HG02763 (cell line): ENCODE results near the gene FTO.
A peak's percentile ranks its signal among the peaks of the same experiment; 100 is the strongest.

ENCODE experiments used
- ATAC-seq: cut with Tn5 transposase; IDR thresholded peaks from one replicate; pipeline ENCODE4 v1.9.1; 2021; ENCODE audit warnings: mild to moderate bottlenecking, moderate library complexity; ENCODE audit not compliant: unreplicated experiment

Gene FTO

DNA sequence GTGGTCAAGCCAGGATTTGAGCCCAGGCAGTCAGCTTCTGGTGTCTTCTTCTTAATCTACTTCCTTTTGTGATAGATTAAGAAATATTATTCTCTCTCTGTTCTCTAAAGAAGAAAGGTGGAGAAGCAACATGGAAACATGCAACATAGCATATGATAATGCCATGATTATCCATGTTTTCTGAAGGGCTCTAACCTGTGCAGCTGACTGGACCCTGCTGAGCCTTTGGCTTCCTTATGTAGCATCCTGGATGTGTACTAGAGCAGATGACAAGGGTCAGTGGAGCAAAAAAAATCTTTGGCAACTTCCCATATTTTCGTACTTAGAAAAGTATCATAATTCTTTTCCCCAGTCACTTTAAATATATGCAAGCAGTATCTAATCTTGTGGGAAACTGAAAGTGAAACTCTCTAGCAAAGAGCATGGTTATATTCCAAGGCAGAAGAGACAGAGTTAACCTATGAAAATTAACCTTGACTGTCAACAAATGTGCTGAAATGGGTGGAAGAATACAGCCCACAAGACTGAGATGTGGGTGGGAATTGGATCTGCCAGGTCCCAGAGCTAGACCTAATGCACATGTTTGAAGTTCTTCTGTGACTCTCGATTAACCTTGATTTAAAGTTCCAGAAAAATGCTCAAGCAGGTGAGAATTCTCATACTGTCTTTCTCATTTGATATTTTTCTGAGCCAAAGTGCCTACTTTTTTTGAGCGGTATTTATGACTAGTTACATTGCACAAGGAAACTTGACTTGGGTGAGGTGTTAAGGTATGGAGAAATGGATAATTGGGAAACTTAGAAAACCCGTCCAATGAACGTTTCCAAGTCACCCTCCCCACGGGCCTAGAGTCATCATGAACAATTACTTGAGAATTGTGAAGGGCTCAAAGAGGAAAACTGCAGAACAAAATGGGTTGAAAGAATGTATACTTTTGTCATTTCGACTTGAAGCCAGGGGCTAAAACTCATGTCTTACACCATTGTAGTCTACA is 248.6 kb downstream of the FTO start:
- peak; percentile 58 for ATAC-seq

DNA sequence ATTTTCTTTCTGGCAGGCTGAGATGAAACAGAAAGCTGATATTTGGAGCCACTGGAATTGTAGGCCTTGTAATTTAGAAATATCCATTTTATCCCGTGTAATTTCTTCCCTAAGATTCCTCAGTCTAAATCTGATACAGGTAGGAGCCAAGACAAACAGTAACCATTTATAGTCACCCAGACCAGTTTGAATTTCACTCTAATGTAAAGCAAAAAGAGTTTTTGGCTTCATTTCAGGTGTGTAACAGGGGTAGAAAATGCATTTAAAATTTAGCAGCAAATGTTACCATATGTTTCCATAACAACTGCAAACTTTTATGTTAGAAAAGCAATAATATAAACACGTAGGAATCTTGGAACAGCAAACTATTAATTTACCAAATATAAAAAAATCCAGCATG is 249.4 kb downstream of the FTO start:
- ATAC-seq: no peak

DNA sequence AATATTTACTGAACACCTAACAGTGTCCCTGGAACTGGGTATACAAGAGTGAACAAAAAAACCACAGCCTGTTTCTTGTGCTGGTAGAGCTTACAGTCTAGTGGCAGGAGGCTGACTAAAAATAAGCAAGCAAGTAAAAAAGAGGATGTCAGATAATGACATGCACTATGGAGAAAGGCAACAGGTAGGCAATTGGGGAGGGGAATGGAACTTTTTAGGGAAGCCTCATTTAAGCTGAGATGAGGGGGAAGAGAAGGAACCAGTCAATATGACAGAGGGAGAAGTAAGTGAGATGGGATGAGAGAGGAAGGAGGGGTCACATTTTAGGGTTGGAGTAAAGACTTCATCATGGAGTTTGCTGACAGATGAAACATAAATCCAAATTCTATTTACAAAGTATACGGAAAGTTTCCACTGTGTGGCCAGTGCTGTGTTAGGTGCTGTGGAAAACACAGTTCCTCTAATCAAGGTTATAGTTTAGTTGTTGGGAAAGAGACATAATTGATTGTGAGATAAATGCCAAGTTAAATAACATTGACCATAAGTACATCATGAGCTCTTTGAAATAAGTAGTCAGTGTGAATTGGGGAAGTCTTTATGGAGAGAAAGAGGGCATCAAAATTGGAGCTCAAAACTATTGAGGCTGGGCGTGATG is 251.4 kb downstream of the FTO start:
- ATAC-seq: no peak

DNA sequence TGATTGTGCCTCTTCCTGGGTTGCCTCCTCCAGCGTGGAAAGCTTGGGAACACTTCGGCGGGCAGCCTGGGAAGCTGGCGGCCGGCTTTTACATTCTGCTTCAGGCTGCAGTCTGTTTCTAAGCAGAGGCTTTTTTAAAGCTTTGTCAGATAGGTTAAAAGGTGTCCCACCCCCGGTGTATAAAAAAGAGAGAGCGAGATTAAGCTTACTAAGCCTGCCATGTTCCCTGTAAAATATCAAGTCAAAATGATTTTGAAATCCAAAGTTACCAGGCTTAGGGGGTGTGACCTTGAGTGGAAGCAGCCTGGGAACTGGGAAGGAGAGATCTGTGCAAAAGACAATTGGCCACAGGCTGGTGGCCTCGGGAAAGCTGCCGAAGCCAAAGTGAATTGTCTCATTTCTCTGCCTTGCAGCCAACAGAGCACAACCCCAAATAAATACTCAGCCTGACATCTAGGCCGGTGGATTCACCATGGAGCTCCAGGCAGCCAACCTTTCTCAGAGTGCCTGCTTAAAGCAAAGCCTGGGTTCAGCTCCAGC is 254.5 kb downstream of the FTO start:
- ATAC-seq: no peak

DNA sequence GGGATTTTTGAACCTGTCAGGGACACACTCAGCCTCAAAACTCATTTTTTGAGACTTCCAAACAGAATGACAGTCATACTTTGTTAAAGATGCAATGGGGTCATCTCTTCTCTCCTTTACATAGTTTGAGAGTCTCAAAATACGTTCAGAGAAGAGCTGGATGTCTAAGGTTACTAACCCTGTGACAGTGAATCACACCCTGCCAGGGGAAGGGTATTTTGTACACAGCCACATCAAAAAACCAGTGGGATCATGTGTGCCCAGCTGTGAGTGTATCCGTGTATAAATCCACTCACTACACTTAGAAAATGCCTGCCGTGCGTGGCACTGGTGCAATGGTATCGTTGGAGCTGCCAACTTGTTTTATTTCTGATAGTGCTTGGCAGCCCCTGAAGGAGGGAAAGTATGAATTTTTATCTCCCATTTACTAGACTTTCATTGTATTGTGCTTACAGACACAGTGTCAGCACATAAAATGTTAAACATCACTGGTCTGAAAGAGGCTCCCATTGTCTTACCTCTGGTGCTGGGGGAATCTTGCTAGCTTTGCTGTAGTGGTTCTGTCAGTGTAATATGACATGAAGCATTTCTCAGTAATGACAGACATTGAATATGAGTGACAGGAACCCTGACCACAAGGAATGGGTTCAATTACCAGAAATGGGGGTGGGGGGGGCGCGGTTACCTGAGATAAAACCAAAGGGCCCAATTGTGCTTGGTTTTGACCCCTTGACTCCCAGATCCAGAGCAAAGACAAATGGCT is 256.3 kb downstream of the FTO start:
- no peak for ATAC-seq

DNA sequence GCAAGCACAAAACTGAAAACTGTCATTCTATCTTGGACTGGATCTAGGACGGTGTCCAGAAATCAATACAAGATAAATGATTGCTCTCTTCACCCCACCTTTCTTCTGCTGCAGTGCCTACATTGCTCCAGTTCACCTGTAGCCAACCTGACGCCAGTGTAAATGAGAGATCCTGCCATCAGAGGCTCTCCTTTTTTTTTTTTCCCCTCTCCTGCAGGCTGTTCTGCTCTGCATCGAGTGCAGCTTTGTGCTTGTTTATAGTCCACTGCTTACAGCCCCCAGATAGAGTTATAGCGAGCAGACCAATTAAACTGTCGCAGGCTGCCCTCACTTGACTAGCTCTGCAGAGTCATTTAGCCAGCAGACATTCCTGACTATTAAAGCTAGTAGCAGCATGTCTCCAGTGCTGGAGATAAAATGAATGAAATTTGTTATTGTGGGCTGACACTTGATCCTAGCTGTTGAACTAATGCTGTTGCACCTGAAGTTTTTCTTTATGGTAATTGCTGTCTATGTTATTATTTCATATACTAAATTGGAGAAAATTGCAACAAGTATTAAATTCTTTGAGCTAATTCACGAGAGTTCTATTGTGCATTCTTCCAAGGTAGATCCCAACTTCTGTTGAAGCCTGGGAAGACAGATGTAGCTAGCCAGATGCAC is 257.1 kb downstream of the FTO start:
- no peak for ATAC-seq

DNA sequence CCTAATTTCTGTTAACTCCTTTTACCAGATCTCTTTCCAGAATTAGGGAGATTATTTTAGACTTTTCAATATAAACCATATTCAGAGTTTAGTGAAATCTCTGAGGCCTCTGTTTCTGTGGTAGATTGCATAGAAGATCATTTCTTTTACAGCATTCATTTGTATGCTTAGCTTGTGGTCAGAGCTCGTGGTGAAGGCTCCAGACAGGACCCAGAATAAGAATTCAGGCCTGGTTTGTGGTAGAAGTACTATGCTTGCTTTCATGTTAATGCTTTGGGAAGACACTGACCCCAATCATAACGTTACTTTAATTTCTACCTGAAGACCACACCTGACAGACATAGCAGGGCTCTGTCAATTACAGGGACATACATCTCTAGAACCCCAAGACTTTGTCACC is 258.1 kb downstream of the FTO start:
- no peak for ATAC-seq

DNA sequence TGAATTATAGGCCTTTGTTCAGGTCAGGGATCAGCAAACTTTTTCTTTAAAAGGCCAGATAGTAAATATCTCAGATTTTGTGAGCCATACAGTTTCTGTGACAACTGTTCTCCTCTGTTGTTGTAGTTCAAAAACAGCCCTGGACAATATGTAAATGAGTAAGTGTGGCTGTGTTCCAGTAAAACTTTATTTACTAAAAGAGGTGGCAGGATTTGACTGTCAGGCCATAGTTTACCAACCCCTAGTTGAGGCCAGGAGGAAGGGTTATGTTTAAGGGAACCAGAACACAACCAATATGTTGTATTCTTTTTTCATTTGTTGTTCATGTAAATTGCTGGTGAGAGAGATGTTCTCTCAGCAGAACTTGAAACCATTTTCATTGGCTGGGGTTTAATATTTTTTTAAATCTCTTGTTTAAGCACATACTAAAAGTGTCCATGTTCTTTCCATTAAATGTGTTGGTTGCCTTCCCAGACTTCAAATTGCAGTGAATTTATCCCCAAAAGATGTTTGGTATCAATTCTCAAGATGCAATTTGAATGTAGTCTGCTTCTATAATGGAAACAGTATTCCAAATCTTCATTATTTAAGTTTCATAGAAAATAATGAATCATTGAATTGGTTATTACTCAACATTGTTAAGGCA is 260.3 kb downstream of the FTO start:
- ATAC-seq: no peak

DNA sequence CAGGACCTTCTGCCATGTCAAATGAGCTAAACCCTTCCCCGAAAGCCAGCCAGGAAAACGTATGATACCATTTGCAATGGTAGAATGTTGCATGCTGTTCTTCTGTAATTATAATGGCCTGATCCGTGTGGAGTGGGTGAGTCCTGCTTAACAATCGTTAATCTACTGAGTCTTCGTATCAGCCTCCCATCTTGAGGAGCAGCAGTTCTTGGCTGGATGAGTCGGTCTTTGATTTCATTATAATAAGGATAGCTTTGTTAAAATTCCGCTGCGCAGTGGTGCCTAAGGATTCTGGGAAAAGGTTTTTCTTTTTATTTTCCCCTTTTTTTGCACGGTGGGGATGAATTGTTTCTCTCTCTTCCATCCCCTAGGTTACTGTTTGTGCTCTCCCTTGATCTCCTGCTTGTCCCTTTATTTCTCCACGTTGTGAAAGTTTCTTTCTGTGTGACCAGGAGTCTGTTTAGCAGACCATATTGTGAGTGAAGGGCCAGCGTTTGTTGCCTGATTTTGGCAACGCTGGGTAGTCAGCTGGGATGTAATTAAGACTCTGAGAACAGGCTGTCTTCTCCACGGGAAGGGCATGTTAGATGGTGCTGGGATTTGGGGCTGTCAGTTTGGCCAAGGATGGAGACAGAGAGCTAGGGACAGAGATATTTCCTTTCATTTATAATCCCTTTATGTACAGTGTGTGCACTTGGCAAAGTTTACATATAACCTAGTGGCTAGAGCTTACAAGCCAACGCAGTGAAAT is 263.0 kb downstream of the FTO start:
- no peak for ATAC-seq

DNA sequence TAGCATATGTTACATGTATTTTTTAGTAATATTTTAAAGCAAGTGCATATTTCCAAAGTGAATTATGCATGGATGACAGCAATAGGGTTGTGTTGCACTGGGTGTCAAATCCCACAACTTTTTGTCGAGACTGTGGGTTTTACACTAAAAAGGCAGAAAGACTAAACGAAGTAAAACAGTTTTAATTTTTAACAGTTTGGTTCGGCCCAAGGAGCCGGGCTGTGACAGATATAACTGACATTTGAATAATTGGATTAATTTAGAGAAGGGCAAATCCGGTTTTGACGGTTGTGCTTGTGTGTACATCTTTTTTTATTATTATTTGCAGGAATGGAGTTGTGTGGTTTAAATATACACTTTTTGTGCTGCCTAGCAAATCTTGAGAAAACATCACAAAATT is 263.6 kb downstream of the FTO start:
- ATAC-seq: no peak

DNA sequence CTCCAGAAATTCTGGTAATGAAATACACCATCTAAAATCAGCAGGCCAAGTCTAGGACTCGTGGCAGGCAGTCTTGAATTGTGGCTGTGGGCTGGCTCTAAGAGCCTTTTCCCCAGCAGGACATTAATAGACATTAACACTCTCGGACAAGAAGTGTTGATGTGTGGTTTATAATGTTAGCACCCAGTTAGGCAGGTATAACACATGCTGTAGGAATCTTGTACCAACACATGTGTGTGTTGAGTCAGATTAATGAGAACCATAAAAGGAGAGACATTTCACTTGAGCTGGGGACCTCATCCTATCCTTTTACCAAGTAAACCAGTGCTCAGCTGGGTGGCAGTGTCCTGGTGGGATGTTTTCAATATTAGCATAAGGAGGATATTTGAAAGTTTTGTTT is 264.5 kb downstream of the FTO start:
- no peak for ATAC-seq

DNA sequence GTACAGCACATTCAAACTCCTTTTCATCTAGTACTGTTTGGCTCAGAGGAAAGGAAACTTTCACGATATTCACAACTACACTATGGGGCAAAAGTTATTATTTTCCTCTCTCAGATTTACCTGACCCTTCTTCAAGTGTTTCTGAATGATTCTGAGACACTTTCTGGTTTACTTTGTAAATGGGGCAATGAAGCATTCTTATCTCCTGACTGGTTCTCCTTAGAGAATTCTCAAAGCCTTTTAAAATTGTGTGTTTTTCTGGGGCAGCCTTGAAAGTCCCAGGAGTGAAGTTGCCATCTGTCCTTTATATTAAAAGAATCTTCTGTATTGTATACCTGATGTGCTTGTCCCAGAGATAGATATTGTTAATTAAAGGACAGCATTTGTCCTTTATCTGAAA is 264.9 kb downstream of the FTO start:
- ATAC-seq: no peak

DNA sequence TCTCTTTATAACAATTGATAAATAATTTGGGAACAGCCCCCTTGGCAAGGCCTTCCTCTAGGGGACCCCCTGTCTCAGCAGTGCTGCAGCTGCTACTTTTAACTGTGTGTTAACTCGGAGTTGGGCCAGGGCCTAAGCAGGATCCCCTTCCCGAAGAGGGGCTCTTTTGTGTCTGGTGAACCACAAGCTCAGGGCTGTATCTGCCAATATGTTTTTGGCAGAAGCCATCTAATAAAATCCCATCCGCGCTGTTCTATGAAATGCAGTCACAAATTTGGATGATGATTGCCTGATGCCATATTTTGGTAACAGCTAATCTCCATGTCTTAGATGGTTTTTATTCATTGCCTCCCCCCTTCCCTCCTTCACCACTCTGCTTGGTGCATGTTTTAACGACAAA is 267.7 kb downstream of the FTO start:
- ATAC-seq: no peak

DNA sequence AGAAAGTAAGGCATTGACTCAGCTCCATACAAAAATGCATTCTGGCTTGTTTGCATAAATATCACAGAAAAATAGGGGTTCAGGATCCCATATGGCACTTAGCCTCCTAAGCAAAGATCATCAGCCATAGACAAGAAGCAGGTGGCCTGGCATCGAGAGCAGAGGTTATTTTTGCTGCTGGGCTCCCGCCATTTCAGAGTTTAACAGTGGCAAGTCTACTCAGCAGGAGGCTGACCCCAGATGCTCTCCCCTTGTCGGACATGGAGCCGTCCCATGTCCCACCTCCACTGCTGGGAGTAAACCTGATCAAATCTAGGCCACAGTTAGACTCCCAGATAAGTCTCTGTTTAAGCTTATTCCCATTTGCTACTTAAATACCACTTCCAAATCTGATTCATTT is 269.1 kb downstream of the FTO start:
- ATAC-seq: no peak

DNA sequence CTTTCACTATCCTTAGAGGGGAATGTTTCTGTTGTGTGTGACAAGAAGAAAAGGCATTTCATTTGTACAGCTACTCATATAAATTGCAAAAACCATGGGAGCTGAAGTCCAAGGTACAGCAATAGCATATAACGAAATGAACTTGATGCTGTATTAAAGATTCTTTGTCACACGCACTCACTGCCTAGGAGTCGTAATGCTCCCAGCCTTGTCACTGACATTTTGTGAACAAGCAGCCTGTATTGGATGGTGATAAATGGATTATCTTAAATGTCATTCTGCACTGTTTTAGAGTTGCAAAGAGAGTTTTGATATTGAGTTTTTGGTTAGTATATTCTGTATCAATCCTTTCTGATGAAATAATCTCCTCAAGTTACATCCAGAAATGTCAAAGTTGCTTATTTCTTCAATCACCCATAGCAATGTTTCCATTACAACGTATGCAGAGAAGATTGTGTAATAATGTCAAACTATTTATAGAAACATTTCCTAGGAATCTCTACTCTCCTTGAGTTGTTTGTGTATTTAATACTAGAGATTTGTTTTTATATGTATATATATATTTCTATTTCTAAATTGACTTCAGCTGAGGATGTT is 270.6 kb downstream of the FTO start:
- no peak for ATAC-seq

DNA sequence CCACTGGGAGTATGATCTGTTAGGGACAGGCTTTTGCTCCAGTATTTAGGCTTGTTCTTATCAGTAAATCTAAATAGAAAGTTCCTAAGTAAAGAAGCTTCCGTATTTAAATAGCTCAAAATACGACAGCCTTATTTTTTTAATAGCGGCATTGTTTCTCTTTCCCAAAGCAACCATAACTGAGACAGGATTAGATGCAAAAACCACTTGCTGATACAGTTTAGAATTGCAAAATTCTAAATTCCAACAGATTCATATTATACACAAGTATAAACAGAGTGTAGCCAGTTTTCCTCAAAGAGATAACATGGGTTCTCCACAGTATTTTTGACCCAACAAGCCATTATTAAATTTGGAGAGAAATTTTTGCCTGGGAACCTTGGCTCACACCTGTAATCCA is 276.7 kb downstream of the FTO start:
- no peak for ATAC-seq

DNA sequence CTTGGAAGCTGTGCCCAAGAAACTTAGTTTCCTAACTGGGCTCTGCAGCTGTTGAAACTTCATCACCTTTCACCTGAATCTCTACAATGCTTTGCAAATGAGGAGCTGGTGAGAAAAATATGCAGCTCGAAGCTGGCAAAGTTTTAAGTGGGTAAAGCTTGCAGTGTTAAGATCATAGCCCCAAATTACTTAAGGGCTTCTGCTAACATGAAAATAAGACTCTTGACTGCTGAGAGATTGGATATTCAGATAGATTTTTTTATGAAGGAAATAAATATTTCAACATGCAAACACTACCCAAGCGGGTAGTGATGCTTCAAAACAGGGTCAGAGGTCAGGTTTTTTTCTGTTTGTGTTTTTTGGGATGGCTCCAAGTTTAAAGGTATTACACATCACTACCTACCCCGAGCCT is 278.7 kb downstream of the FTO start:
- ATAC-seq: no peak

DNA sequence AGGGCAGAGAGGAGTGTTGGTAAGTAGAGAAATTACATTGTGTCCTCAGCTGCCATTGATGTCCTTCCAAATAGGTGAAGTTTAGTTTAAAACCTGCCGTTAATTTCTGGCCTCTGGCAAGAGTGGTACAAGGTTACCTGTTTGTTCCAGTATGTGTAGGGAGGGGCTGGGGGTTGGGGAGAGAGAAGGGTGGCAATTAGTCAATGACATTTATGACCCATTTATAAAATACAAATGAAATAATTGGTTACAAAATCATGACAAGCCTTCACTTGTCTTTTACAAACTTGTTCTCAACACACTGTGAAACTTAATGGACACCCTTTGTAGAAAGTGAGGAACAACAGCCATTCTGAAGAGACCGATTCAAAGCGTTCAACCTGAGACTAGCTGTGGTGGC is 281.0 kb downstream of the FTO start:
- no peak for ATAC-seq

DNA sequence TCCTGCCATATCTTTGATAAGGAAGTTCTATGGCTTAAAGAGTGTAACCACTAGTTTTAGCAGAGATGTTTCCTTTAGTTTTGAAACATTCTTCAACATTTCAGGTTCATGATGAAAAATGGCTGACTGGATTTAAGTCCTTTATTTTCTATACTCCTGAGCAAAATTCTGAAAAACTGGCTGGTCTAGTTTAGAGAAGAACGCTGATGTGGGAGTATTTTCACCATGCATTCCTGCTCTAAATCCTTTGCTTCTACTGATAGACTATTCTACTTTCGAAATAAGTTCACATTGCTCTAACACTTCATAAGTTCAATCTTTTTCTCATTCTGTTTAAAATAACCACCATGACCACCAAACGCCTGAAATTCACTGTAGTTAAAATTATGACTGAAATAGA is 281.9 kb downstream of the FTO start:
- ATAC-seq: no peak
